Activated effector memory CD4-positive, alpha-beta T cell treated with Interleukin-2 at 50 U/mL for 16 hours (primary cell): Measurements from ENCODE around the gene MACROD2.

ENCODE experiments used
- DNase-seq: peaks from one replicate; pipeline ENCODE4 v3.0.0-alpha.2; 2020

Gene MACROD2

GRCh38 chr20:14932040-14932439 is 936.7 kb downstream of the MACROD2 start:
- DNase-seq: no peak

DNA sequence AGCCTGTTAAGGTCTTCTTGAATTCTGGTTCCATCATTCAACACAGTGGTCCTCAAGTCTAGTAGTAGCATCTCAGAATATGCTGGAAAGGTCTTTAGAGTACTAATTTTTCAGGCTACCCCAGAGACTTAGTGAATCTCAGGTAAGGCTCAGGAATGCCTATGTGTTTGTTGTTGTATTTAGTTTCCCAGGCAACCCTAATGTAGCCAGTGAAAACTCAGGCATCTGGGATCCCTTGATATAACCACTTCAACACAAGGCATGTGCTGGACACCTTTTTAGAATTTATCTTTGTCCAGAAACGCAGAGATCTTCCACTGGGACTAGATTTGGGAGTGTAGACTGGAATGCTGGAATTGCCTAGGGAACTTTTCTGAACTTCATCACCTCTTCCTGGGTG is 940.0 kb downstream of the MACROD2 start:
- no peak for DNase-seq

DNA sequence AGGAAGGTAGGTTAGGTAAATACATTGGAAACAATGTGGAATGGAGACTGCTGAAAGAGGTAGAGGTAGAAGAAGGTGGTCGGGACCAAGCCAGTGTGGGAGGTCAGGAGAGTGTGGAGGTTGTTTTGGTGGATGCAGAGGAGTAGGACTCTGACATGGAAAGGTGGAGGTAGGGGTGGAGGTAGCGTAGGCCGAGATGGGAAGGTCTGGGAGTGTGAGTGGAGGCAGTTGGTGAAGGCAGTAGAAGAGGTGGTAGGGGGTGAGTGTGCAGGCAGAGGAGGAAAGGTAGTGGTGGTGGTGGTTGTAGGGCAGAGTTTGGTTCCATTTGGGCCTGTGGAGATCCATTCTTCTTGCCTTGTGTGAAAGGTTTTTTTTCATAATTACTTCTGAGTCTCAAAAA is 941.7 kb downstream of the MACROD2 start:
- no peak for DNase-seq

DNA sequence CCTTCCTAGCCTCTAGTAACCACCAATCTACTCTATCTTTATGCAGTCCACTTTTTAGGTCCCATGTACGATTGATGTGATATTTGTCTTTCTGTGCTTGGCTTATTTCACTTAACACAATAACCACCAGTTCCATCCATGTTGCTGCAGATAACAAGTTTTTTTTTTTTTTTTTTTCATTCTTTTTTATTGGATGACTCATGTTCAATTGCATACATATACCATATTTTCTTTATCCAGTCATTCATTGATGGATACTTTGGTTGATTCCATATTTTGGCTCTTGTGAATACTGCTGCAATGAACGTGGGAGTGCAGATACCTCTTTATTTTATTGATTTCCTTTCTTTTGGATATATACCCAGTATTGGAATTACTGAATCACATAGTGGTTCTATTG is 942.5 kb downstream of the MACROD2 start:
- DNase-seq: no peak

GRCh38 chr20:14947536-14947935 is 952.2 kb downstream of the MACROD2 start:
- no peak for DNase-seq

DNA sequence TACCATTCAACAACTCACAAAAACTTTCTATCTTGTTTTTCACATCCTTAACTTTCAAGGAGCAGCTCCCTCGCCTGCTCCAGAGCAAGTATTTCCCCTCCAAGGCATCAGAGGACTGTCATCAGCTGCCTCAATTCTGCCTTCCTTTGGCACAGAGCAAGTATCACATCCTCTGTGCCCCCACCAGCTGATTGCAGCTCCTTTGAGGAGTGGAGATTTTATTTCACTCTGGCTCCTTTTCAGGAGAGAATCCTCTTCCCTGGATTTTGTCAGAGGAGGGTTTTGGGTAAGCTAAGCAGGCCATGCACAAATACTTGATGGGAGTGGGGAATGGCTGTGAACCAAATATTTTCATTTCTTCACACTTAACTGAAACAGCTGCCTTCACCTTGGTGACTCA is 952.6 kb downstream of the MACROD2 start:
- DNase-seq: no peak

DNA sequence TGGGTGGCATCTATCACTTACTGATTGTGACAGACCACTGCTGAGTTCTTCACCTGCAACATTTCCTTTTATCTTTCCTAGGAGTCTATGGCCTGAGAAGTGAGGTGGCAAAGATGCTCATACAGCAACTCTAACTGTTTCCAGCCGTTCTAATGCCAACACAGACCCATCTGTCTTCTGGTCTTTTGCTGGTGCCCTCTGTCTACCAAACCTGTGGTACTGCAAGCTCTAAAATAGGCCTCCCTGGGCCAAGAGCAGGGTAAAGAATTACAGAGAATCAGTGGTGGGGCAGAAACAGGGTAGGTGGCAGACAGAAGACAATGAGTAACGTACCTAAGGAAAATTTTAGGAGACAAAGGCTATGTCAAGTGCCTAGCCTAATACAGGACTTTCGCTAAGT is 953.1 kb downstream of the MACROD2 start:
- no peak for DNase-seq

- no peak for DNase-seq
Measured at GRCh38 chr20:14950633-14951032, 955.3 kb downstream of the MACROD2 start.

DNA sequence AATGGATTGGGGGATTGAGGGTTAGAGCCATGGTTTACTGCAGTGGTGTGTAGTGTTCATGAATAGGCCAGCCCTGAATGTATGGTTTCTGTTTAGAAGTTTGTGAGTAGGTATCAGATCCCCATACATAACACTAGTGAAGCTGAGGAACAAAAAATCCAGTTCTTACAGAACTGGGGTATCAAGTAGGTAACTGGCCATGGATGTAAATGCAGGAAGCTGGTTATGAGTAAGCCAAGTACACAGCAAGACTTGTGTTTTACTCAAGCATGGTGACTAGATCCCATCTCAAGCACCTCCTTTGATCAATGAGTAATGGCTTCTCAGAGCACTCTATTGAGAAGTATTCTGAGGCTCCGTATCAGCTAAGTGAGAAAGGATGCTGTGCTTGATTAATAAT is 955.8 kb downstream of the MACROD2 start:
- no peak for DNase-seq

DNA sequence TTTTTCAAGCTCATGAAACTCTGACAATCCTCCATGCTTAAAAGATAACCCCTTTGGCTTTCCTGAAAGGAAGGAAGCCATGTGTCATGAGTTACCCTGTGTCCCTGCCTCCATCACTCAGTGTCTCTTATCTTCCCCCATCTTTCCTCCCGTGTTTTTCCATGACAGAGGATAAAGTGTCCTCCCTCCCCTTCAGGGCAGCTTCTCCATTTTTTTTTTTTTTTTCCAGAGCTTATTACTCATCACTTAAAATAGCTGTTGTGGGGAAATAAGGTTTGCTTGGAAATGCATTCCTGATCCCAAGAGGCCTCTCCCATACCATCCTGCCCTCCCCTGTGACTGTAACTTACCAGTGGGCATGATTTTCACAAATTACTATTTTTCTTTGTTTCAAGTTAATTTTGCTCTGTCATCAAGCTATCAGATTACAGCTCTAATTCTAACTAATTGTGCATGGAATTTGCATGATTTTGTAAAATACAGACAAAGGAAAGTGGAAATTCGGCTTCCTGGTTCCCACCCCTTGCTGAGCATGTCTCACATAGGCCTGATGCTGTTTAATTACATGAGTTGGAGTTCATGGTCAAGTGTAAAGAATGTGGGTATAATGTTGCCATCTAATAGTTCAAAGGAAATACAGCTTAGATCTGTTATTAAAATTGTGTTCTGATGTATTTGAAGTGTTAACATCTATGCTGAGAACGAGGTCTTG is 956.5 kb downstream of the MACROD2 start:
- DNase-seq: no peak

DNA sequence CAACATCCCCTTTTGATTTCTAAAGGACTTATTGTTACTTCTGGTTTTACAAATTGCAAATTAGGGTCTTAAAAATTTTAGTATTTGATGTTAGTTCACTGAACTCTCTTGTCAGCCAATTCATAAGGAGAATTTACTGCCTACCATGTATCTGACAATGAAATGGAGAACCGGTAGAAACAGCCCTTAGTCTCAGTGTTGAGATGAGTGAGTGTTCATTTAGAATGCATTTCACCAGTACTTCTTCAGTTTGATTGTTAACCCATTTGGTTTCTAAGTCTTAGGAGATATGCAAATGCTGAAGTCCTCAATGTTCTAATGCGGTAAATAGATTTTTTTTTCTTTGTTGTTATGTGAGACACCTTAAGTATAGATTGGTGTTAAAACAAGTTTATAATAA is 958.4 kb downstream of the MACROD2 start:
- no peak for DNase-seq

GRCh38 chr20:14955399-14955798 is 960.1 kb downstream of the MACROD2 start:
- DNase-seq: no peak

- no peak for DNase-seq
Measured at GRCh38 chr20:14956026-14956425, 960.7 kb downstream of the MACROD2 start.

GRCh38 chr20:14956538-14956937 is 961.2 kb downstream of the MACROD2 start:
- DNase-seq: no peak

DNA sequence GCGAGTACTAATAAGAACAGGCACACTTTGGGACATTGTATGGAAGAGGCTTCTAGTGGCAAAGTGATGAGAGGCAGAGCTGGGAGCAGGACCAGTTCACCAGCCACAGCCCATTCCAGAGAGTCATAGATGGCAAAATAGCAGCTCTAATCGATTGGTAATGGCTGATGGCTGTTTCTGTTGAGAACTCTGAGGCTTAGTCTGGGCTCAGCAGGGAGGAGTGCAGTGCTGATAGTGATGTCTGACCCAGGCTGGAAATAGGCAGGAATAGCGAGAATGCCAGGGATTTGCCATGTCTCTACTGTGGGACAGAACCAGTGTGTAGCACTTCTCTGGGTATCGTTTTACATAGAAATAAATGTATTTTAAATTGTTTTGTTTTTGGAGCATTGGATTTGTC is 962.1 kb downstream of the MACROD2 start:
- no peak for DNase-seq

- DNase-seq: no peak
Measured at GRCh38 chr20:14958626-14959025, 963.3 kb downstream of the MACROD2 start.

DNA sequence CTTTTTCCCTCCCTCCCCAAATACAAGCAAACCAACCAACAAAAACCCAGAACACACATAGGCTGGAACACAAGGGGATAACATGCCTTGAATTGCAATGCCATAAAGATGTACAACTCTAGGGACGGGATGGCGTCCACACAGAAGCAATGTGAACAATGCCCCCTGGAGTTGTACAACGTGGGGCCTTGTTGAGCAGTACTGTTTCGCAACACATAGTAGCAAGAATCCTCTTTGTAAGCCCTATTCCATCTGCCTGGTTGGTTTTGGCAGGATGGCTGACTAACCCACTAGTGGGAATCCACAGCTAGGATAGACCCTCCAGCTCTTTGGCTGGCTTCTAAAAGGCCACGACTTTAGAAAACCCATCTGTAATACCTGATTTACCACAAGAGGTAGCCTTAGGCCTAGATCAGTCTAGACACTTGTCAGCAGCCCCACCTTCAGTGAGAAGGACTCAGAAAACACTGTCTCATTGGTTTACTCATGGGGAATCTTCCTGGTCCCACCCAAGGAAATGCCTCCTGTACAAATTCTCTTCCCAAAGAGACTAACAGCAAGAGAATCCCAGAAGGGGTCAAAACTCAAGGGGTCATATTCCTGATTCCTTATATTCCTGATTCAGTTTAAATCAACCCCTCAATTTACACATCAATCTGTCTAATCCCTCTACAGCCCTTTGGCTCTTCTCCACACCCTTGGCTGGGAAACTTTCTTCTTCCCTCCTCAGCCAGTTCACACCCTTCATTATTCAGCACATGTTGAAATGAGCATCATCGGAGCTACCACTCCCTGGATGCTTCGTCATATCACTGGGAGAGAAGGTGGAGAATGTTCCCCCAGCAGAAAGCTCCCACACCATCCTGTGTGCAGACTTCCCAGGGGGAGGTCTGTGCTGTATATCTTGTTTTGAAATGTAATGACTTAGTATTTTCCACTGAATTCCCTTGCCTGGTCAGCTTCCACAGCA is 964.5 kb downstream of the MACROD2 start:
- DNase-seq: no peak

DNA sequence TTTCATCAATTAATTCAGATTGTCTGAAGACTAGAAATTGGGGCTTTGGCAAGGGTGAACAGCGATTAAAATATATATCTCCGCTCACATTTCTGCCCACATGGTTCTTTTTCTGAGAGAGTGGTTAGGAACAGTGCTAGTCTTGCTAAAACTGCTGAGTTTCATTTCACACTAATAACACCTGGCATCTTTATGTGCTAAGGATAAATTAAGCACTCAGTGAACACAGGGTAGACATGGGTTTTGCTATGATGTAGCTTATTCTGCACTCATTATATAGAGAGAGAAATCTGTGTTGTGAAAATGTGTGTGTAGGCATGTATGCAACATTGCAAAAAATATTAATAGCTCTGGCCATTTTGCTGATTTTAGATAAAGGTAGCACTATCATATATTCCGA is 965.5 kb downstream of the MACROD2 start:
- DNase-seq: no peak

DNA sequence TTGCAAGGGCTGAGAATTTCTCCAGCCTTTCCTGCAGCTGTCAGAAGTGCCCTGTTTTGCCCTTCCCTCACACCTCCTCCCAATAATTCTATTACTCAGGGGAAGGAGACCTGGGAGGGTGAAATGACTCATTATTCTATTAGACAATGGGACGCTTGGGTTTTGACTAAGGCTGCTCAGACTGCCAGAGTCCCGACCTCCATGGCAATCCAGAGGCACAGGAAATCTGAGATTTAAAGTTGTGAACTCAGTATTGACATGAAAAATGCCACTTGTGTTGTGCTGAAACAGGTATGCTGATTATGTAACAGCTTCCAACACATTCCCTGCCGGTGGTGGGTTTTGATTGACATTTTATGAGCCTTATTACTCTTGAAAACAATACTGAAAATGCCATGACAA is 967.9 kb downstream of the MACROD2 start:
- DNase-seq: no peak

DNA sequence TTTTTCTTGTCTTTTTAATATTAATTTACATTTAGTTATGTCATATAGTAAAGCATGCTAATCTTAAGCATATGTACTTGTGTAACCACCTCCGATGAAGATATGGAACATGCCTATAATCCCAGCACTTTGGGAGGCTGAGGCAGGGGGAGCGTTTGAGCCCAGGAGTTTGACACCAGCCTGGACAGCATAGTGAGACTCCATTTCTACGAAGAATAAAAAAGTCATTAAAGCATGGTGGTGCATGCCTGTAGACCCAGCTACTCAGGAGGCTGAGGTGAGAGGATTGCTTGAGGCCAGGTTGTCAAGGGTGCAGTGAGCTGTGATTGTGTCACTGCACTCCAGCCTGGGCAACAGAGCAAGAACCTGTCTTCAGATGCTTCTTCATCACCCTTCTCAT is 970.9 kb downstream of the MACROD2 start:
- no peak for DNase-seq

GRCh38 chr20:14966808-14967207 is 971.5 kb downstream of the MACROD2 start:
- DNase-seq: no peak

- no peak for DNase-seq
Measured at GRCh38 chr20:14972256-14972655, 976.9 kb downstream of the MACROD2 start.

- DNase-seq: no peak
Measured at GRCh38 chr20:14972690-14973089, 977.4 kb downstream of the MACROD2 start.

DNA sequence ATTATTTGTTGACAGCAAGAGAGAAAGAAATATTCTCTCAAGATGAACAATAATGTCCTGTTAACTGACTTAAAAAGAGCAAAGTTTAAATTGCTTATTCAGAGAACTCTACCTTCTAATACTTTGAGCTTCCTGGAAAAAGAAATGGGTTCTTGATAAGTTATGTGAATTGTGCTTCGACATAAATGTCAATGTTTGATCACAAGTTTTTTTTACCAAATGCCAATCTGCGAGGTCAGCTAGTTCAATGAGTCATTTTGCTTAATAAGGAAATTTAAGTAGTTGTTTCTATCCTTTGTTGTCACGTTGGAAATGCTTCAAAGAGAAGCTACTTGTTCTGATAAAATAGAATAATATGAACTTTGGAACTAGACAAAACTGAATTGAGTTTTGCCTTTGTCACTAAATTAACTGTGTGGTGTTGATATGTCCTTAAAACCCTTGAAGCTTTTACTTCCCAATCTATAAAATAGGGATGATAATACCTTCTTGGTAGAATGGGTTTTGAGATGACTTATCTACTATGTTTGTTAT is 984.2 kb downstream of the MACROD2 start:
- DNase-seq: no peak
